Endothelial cell of umbilical vein (primary cell): ENCODE data around the gene OCLN. TPM values are rescaled to one million over a fixed set of nuclear protein-coding genes. Genes with fewer than 3 reads are reported as not detected.
"Not testable (repeated sequence)": the region's sequence is repeated elsewhere in the genome, so short reads cannot be mapped to it uniquely, and the experiment has no call there.

Experiments
- BruUV-seq: library from RNA; stranded (reverse); fragments of 400-500 nt; replicated peaks from 2 replicates; lab custom pipeline; 2021; lab: Mats Ljungman, UMichigan
- CTCF ChIA-PET: fragments of 300-600, 350-600 bp; sonication (Branson Sonifier 250); formaldehyde crosslinking; loops from one replicate; lab custom pipeline; 2021; ENCODE audit warnings: antibody characterized with exemption, inconsistent platforms; lab: Charles Lee
- POLR2A ChIA-PET: fragments of 300-600, 350-600 bp; sonication (Branson Sonifier 250); formaldehyde crosslinking; loops from one replicate; lab custom pipeline; 2021; ENCODE audit warnings: antibody characterized with exemption, inconsistent platforms; lab: Charles Lee
- DNase-seq: peaks from one replicate; pipeline ENCODE4 v3.0.0-alpha.2; 2011; ENCODE audit warnings: low read depth, low spot score
- FAIRE-seq: peaks from 2 replicates; lab custom pipeline; 2011; peaks lifted over from hg19 to GRCh38; lab: Jason Lieb, UNC
- H2AFZ ChIP-seq: 2 replicates; pipeline ENCODE4 v1.6.0; 2012; ENCODE audit warnings: low read depth, low read length, control low read depth, inconsistent platforms
- H3K27ac ChIP-seq: 2 replicates; pipeline ENCODE4 v1.5.1; 2011; ENCODE audit warnings: low read depth, mild to moderate bottlenecking, control low read depth, low read length, moderate library complexity; ENCODE audit not compliant: insufficient read depth
- H3K27me3 ChIP-seq, 2 experiments: 2 replicates each; pipeline versions ENCODE4 v1.6.0 to v1.6.1; 2011; ENCODE audit warnings: low read length in 2 of 2, mixed read lengths in 1 of 2; ENCODE audit not compliant: control insufficient read depth in 2 of 2, insufficient read depth in 2 of 2
- H3K36me3 ChIP-seq, 2 experiments: 2 replicates in 1 of 2; 3 replicates in 1 of 2; pipeline ENCODE4 v1.5.1; 2011; ENCODE audit warnings: low read length in 2 of 2, mild to moderate bottlenecking in 1 of 2, moderate library complexity in 1 of 2; ENCODE audit not compliant: control insufficient read depth in 2 of 2, insufficient read depth in 2 of 2; ENCODE audit errors: extremely low read depth in 1 of 2
- H3K4me1 ChIP-seq: 3 replicates; pipeline ENCODE4 v1.5.1; 2011; ENCODE audit warnings: mild to moderate bottlenecking, low read length; ENCODE audit not compliant: control insufficient read depth, insufficient read depth; ENCODE audit errors: extremely low read depth
- H3K4me2 ChIP-seq: 2 replicates; pipeline ENCODE4 v1.6.1; 2011; ENCODE audit warnings: low read length, control low read depth, mixed read lengths; ENCODE audit not compliant: insufficient read depth
- H3K4me3 ChIP-seq, 3 experiments: fragments of 200-600 bp in 1 of 3; sonication (generic), shearing (Covaris generic) in 1 of 3; replicated peaks in 1 of 3; 2 replicates each; pipeline ENCODE4 v1.5.1; 2011 to 2016; ENCODE audit warnings: control low read depth in 3 of 3, low read length in 3 of 3, mild to moderate bottlenecking in 2 of 3, inconsistent platforms in 1 of 3, low read depth in 1 of 3, moderate library complexity in 1 of 3; ENCODE audit not compliant: insufficient read depth in 1 of 3
- H3K79me2 ChIP-seq: 2 replicates; pipeline ENCODE4 v1.6.0; 2012; ENCODE audit warnings: low read length, inconsistent platforms; ENCODE audit not compliant: control insufficient read depth, insufficient read depth
- H3K9ac ChIP-seq: replicated peaks from 2 replicates; pipeline ENCODE3; 2011; ENCODE audit warnings: low read length, control low read depth; ENCODE audit not compliant: insufficient read depth; ENCODE audit errors: extremely low read depth
- H3K9me1 ChIP-seq: replicated peaks from 3 replicates; pipeline ENCODE4 v1.6.0; 2011; ENCODE audit warnings: mild to moderate bottlenecking, low read length; ENCODE audit not compliant: control insufficient read depth, insufficient read depth; ENCODE audit errors: extremely low read depth
- H3K9me3 ChIP-seq: replicated peaks from 2 replicates; pipeline ENCODE4 v1.5.1; 2012; ENCODE audit warnings: low read length, inconsistent platforms; ENCODE audit not compliant: control insufficient read depth, insufficient read depth
- H4K20me1 ChIP-seq: replicated peaks from 2 replicates; pipeline ENCODE3; 2011; ENCODE audit warnings: mild to moderate bottlenecking, low read length; ENCODE audit not compliant: control insufficient read depth, insufficient read depth; ENCODE audit errors: extremely low read depth
- dilution Hi-C: fragments of 300-500 bp; cut with MboI; formaldehyde crosslinking; loops from one replicate; pipeline ENCODE4 v1.15.0; 2019; ENCODE audit warnings: low sequenced_read_pairs; ENCODE audit not compliant: extremely low pct_ligation_motif_present
- intact Hi-C: fragments of 100-400 bp; cut with micrococcal nuclease; formaldehyde crosslinking; loops from one replicate; pipeline ENCODE4 v1.10.0; 2022
- polyA plus RNA-seq, 4 experiments: library from polyadenylated mRNA; depleted of rRNA in 3 of 4; stranded (reverse) in 3 of 4; unstranded in 1 of 4; fragments of >200 nt; gene quantifications; 2 replicates each; pipeline versions ENCODE4 v1.2.1 to v1.2.3, GENCODE V29; 2011 to 2012; ENCODE audit warnings: missing spikeins in 1 of 4
- total RNA-seq: library from RNA; stranded (reverse); gene quantifications from 2 replicates; pipeline ENCODE4 v1.2.3, GENCODE V29; 2021

Gene OCLN
- total and polyA plus RNA-seq, 2 donors (not counting 3 experiments of a cell fraction or from before 2014, with no cell fraction given), result 11.2 to 22.3 TPM

- H3K4me1 ChIP-seq, H3K4me2 ChIP-seq, H3K9me1 ChIP-seq, dilution Hi-C loops, H3K4me3 ChIP-seq, CTCF ChIA-PET, POLR2A ChIA-PET, DNase-seq, H3K9me3 ChIP-seq, BruUV-seq, H4K20me1 ChIP-seq, H2AFZ ChIP-seq, H3K9ac ChIP-seq, H3K79me2 ChIP-seq, intact Hi-C loops, H3K27ac ChIP-seq, H3K36me3 ChIP-seq, FAIRE-seq, H3K27me3 ChIP-seq: not testable (repeated sequence)
These were observed 90.8 kb downstream of the OCLN start for GRCh38 chr5:69583356-69583755.

DNA sequence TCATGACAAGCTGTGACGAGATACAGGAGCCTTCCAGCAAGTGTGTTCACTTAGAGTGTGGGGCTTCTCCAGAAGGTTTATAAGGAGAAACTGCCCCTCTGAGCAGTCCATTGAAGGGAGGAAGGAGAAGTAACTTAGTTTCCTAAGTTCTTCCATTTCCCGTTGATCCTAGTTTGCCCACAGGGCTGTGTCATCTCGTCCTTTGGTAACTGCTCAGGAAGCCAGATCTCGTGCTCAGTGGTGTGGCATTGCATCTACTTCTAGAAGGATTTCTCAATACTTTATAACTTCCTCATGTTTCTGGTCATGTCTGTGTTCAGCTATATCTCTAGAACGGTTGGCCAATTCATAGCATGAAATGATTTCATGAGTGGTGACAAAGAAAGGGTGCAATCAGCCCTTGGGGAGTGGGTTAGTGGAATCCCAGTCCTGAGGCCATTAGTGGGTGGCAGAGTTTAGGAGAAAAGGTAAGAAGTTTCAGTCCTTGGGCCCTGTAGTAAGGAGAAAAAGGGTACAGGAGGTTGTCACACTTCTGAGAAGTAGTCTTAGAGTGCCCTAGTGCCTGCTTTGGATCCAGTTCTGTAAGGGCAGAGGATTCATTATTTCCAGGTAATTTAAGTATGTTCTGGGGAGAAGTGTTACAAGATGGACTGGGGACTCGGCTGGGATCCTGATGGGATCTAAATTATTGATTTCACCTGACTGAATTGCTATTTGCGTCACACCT is 103.7 kb downstream of the OCLN start:
- H3K4me2 ChIP-seq, intact Hi-C loops, H3K27me3 ChIP-seq, POLR2A ChIA-PET, FAIRE-seq, H3K9me3 ChIP-seq, H3K36me3 ChIP-seq, DNase-seq, dilution Hi-C loops, H3K4me3 ChIP-seq, H3K4me1 ChIP-seq, CTCF ChIA-PET, H3K27ac ChIP-seq, H3K9me1 ChIP-seq, H3K79me2 ChIP-seq, H3K9ac ChIP-seq, H2AFZ ChIP-seq, BruUV-seq, H4K20me1 ChIP-seq: not testable (repeated sequence)

GRCh38 chr5:69601947-69602346 is 109.4 kb downstream of the OCLN start:
- dilution Hi-C loops, H3K4me3 ChIP-seq, CTCF ChIA-PET, H3K4me2 ChIP-seq, H3K36me3 ChIP-seq, H3K27me3 ChIP-seq, POLR2A ChIA-PET, H3K4me1 ChIP-seq, H3K27ac ChIP-seq, intact Hi-C loops, BruUV-seq, H3K79me2 ChIP-seq, DNase-seq, H3K9ac ChIP-seq, H3K9me1 ChIP-seq, H3K9me3 ChIP-seq, FAIRE-seq, H4K20me1 ChIP-seq, H2AFZ ChIP-seq: not testable (repeated sequence)

DNA sequence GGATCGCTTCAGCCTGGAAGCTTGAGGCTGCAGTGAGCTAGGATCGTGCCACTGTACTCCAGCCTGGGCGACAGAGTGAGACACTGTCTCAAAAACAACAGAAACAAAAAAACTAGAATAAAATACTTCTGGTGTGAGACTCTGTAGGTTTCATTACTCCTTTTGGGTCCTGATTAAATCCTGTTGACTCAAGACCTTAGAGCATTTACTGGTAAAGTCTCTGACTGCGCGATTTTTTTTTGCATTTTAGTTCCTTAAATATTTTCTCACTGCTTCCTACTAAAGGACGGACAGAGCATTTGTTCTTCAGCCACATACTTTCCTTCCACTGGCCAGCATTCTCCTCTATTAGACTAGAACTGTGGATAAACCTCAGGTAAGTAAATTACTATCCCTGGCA is 114.2 kb downstream of the OCLN start:
- H3K27ac ChIP-seq, H2AFZ ChIP-seq, dilution Hi-C loops, POLR2A ChIA-PET, H3K36me3 ChIP-seq, H3K4me3 ChIP-seq, DNase-seq, H4K20me1 ChIP-seq, H3K9me3 ChIP-seq, BruUV-seq, H3K4me2 ChIP-seq, intact Hi-C loops, CTCF ChIA-PET, H3K4me1 ChIP-seq, H3K27me3 ChIP-seq, H3K9ac ChIP-seq, H3K79me2 ChIP-seq, FAIRE-seq, H3K9me1 ChIP-seq: not testable (repeated sequence)
